GM18873 (cell line): Measurements from ENCODE around the gene NLGN3.

Experiments used
- ATAC-seq: cut with Tn5 transposase; IDR thresholded peaks from one replicate; pipeline ENCODE4 v1.9.1; 2021; ENCODE audit warnings: mild to moderate bottlenecking, moderate library complexity, moderate number of reproducible peaks; ENCODE audit not compliant: unreplicated experiment, low FRiP score

Gene NLGN3

DNA sequence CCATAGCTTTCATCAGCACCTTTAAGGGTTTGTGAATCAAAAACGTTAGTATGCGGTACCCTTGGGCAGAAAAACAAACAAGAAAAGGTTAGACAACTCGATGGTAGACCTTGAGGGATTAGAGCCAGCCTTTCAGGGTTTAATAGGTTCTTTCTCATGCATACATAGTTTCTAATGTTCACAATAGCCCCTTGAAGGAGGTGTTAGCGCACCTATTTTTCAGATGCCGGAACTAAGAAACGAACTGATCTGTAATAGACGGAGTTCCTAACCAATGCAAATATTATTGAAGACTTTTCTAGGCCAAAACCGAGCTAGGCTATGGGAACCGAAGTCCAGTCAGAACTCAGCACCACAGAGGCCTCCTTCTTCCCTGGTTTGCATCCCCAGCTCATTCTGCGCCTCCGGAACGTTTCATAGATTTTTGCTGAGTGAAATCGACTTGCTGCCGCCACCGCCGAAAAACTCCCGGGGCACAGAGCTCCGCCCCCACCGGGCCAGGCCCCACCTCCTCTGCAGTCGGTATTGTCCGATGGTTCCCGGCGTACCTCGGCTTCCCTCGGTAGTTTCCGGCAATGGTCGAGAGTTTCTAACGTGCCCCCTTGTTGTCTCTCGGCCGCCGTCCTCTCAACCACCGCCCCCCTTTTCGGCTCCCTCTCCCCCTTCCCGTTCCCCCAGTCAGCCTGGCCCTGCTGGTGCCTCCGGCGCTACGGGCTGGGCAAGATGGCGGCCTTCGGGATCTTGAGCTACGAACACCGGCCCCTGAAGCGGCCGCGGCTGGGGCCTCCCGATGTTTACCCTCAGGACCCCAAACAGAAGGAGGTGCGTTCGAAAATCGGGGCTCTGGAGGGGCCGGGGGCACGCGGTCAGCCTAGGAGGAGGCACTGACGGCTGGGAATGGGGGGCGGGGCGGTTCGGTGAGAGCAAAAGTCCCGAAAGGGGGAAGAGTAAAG, 26.3 kb upstream of the NLGN3 start, which contains the start of gene MED12:
Gene MED12 (plus strand): TSS at position 565 of the 953 bp plus-strand sequence. CDS start 159 bp downstream, at position 724.
- peak; percentile 71 for ATAC-seq

DNA sequence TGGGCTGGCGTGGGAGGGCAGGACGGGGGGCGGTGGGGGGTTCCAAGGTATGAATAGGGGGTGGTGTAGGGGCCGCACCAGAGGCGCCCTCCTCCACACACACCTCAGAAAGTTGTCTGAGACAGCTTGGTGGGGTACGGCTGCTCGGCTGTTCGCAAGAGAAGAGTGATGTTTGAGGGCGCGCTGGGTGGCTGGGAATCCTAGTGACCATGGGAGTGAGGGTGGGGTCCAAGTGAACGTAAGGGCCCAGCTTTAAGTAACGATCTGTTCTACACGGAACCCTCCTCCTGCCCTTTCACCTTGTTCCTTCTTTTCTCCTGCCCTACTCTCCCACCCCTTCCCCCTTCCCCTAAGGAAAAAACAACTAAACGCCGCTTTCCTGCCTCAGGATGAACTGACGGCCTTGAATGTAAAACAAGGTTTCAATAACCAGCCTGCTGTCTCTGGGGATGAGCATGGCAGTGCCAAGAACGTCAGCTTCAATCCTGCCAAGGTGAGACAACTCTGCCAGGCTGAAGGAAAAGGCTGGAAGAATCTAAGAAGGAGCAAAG, 25.6 kb upstream of the NLGN3 start:
- no peak for ATAC-seq

DNA sequence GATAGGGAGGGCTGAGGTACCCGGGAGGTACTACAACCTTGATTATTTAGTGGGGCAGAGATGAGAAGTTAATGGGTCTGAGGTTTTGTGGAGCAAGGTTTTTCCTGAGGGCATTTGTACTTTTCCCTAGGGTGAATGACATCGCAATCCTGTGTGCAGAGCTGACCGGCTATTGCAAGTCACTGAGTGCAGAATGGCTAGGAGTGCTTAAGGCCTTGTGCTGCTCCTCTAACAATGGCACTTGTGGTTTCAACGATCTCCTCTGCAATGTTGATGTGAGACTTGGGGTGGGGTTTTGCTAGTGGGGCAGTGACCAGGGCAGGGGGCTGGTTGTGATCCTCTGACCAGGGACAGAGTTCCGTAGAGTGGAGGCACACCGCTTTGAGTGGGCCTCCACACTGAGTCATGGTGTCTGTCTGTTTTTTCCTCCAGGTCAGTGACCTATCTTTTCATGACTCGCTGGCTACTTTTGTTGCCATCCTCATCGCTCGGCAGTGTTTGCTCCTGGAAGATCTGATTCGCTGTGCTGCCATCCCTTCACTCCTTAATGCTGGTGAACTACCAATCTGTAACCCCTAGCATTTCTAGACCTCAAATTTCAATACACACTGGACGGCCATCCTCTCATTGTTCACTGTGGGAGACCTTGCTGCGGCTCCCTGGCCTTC, 16.3 kb upstream of the NLGN3 start:
- no peak for ATAC-seq

DNA sequence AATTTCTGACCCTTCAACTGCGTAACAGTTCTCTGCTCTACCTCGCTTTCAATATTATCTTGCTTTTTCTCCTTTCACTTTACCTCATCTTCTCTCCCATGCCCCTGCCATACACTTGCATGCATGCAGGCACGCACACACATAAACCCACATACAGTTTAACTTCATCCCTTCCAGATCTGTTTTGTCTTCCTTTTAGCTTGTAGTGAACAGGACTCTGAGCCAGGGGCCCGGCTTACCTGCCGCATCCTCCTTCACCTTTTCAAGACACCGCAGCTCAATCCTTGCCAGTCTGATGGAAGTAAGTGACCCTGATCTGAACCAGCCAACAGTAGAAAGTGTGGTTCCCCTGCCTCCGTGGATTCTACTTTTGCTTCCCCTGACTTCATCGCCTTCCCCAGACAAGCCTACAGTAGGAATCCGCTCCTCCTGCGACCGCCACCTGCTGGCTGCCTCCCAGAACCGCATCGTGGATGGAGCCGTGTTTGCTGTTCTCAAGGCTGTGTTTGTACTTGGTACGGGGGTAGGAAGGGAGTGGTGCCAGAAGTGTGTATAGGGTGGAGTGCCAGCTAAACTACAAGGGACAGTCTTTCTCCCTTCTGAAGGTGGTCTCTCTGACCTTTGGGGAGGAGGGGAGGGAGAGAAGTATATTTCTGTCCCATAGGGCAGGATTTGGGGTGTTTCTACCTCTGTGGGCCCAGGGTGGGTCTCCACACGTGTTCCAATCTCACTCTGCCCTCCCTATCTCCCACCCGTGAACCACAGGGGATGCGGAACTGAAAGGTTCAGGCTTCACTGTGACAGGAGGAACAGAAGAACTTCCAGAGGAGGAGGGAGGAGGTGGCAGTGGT, 15.5 kb upstream of the NLGN3 start:
- ATAC-seq: no peak

DNA sequence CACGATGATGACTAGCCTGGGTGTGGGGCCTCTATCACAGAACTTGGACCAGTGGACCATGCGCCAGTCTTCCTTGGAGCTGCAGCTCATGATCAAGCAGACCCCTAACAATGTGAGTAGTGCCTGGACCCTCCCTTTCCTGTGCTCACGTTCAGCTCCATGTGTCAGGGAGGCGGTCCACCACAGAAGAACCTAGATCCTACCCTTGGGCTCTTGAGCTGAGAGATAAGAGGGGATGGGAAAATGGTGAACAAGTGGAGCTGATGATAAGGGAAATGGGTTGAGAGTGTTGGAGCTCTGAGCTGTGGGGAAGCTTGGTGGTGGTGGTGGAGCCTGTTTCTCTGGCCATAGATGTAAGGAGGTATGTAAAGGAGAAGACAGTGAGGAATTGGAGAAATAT, 13.1 kb upstream of the NLGN3 start:
- ATAC-seq: no peak

DNA sequence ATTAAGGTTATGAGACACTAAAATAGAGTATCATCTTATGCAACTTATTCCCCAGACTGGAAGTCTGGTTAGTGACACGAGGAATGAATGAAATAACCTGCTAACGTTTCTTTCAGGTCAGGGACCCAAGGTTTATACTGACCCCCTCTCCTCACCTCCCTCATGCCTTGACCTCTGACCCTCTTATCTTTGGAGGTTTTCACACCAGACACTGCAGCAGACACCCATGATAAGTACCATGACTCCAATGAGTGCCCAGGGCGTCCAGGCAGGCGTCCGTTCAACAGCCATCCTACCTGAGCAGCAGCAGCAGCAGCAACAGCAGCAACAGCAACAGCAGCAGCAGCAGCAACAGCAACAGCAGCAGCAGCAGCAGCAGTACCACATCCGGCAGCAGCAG, 4.2 kb upstream of the NLGN3 start:
- ATAC-seq: no peak

DNA sequence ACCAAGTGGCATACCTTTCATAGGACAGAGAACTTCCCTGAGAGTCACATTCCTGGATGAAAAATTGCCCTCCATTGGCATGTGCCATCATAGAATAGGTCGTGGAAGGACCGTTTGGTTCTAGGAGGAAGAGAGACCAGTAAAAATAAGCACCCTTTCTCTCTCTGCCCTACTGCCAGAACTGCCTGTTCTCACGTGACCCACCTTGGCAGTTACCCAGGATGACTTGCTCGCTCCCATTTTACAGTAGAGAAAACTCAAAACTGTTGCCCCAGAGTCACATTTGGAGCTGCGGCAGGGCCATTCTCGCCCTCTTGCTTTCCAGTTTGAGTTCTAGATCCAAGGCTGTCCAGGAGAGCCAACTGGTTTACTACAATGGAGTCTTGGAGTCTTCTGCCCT, 1.1 kb upstream of the NLGN3 start:
- no peak for ATAC-seq

DNA sequence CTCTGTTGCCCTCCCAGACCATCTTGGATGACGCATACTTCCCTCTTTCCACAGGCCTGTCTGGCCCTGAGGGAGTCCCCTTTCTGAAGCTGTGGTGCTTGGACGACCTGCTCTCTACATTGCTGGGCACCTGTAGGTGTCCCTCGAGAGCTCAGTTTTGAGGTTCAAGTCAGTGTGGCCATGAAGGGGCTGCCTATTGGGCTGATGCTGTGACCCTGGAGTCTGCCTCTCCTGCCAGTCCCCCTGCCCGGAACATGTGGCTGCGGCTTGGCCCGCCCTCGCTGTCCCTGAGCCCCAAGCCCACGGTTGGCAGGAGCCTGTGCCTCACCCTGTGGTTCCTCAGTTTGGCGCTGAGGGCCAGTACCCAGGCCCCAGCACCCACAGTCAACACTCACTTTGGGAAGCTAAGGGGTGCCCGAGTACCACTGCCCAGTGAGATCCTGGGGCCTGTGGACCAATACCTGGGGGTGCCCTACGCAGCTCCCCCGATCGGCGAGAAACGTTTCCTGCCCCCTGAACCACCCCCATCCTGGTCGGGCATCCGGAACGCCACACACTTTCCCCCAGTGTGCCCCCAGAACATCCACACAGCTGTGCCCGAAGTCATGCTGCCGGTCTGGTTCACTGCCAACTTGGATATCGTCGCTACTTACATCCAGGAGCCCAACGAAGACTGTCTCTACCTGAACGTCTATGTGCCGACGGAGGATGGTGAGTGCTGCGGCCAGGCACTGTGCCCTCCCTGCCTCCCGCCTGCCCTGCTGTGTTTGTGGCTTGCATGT, 3.0 kb downstream of the NLGN3 start:
- no peak for ATAC-seq

DNA sequence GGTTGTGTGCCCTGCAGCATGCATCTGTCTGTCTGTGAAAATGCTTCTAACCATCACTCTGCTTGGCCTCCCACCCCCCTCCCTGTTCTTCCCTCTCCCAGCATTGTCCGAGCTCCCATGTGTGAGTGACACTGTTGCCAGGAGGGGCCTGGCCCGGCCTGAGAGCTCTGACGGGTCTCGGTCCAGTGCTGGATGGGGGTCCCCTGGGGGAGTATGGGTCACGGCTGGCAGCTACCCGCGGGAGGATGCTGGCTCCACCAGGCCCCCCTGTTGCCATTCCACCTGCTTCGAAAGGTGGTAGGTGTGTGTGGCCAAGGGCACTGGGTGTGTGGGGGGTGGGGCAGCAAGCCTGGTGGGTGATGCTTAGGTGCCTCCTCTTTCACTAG, 3.6 kb downstream of the NLGN3 start:
- ATAC-seq: no peak

DNA sequence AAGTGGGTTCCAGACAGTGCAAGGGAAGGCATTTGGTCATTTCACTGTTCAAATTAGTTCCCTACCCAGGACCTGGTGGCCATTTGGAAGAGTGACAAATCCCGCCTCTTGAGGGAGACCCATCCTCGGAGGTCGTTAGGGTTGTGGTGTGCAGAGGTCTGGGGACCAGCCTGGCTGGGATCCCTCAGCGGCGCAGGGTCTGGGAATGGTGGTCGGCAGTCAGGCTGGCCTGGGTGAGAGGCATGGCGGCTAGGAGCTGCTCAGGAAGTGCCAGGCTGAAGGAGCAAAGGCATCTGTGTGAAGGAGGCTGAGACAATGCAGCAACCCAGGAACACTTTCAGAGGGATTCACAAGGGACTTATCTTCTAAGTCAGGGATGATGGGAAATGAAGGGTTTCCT, 6.7 kb downstream of the NLGN3 start:
- ATAC-seq: no peak

DNA sequence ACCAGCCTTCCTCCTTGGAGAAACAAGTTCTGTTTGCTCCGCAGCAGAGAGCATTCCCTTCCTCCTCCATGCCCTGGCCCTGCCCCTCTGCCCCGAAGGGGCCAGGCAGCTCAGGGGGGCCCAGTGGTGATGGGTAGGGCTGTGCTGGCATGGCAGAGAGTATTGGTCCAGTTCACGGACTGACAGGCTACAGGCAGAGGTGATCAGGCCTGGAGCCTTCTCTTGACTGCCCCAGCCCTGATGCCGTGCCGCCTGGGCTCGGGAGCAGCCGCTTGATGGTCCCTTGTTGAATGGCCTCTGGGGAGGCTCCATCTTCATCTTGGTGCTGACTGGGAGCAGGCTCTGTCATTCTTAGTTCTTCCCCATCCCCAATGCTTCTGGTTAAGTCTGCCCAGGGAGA, 9.6 kb downstream of the NLGN3 start:
- ATAC-seq: no peak

DNA sequence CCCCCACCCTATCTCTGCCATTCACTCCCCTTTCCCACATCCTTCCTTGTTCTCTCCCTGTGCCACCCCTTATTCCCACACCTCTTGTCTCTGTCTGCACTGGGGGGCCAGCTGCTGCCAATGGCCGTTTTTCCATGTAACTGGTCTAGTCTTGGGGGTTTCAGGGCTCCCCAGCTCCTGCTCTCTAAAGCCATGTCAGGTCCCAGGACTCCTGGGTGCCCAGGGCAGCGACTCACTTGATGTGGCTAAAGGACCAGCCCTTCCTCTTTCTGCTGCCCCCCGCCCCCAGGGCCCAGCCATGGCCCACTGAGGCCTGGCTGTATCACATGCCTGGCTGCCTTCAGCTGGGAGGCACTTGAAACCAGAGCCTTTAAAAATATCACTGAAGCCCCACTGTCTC, 10.0 kb downstream of the NLGN3 start:
- ATAC-seq: no peak

DNA sequence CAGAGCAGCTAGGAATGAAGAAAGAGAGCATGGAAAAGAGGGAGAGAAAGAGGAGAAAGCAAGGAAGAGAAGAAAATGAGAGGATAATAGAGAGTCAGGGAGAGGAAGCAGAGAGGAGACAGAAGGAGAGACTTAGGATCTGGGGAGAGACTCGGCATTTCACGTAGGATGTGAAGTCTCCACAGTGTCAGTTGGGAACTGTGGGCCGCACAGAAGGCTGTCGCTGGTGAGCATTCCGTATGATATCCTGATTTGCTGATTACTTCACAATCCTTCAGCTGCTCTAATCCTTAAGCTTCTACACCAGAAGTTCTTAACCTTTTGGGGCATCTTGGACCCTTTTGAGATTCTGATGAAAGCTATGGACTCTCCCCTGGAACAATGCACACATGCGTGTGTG, 14.0 kb downstream of the NLGN3 start:
- no peak for ATAC-seq

DNA sequence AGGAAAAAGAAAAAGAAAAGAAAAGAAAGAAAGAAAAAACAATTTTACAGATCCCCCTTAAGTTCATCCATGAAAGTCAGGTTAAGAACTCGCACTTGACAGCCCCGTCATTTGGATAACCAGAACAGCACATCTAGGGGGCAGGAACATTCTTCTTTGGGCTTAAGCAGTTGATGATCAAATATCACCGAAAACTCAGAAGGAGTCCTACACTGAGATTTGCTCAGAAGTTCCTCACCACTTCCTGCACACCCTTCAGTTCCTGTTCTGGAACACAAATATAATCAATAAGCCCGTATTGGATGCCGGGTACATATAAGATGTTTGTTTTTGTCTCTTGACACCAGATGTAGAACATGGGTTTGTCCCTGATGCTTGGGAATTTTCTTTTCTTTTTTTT, 14.7 kb downstream of the NLGN3 start:
- no peak for ATAC-seq

DNA sequence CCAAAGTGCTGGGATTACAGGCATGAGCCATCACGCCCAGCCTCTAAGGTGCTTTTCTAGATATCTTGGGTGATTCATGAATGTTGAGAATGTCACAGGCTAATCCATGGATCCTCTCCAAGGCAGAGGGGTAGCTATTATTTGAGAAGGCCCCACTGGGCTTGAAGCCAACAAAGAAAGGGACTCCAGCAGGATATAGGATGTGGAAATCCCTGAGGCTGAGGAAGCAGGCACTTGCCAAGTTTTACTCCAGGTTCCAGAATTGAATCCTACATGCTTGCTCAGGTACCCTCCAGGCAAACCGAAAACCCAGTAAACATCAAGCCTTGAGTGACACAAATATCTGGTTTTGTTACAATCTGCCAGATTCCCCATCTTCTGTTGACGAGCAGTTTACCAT, 15.8 kb downstream of the NLGN3 start:
- no peak for ATAC-seq

DNA sequence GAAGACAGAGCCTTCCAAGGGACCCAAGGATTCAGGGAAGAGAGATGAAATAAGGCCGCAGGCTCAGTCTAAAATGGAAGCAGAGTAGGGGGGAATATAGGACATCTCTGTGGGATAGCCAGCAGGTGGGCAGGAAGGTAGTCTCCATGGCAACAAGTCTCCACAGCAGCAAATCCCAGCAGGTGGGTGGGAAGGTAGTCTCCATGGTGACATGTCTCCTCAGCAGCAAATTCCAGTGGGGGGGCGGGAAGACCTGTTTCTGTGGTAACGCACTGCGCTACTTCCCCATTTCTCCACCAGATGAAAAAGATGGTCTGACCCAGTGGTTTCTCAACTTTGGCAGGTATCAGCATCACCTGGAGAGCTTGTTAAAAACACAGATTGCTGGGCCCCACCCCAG, 18.3 kb downstream of the NLGN3 start:
- ATAC-seq: no peak

DNA sequence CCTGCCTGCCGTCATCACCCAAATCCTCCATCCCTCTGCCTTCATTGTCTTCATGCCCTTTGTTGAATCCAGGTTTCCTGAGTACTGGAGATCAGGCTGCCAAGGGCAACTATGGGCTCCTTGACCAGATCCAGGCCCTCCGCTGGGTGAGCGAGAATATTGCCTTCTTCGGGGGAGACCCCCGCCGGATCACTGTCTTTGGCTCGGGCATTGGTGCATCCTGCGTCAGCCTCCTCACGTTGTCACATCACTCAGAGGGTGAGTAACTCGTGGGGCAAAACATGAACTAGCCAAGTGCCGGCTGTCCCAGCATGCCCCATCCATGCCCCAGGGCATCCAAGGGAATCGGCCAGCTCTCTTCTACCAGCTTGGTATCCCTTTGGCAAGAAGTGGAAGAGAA, 19.4 kb downstream of the NLGN3 start:
- ATAC-seq: no peak

DNA sequence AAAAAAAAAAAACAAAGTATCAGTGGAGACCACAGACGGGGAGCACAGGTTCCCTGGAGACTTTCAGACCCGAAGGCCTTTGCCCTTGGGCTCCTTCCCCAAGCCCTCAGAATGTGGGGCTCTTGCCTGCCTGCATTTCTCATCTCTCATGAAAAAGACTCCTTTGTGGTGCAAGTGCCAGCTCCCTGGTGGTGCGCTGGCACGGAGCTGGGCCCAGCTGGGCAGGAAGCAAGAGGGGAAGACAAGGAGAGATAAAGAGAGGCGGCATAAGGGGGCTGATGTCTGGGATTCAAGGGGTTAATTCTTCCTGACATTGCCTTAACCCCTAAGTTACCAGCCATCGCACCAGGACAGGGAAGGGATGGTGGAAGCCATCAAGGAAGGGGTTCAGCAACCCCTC, 21.8 kb downstream of the NLGN3 start:
- ATAC-seq: no peak

DNA sequence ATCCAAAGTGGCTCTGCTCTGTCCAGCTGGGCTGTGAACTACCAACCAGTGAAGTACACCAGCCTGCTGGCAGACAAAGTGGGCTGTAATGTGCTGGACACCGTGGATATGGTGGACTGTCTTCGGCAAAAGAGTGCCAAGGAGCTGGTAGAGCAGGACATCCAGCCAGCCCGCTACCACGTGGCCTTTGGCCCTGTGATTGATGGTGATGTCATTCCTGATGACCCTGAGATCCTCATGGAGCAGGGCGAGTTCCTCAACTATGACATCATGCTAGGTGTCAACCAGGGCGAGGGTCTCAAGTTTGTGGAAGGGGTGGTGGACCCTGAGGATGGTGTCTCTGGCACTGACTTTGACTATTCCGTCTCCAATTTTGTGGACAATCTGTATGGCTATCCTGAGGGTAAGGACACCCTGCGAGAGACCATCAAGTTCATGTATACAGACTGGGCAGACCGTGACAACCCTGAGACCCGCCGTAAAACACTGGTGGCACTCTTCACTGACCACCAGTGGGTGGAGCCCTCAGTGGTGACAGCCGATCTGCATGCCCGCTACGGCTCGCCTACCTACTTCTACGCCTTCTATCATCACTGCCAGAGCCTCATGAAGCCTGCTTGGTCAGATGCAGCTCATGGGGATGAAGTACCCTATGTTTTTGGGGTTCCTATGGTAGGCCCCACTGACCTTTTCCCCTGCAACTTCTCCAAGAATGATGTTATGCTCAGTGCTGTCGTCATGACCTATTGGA, 22.6 kb downstream of the NLGN3 start:
- ATAC-seq: no peak
